Testis (tissue), 3 donors: ENCODE measurements around the gene NCOA6. TPM values are rescaled to one million over a fixed set of nuclear protein-coding genes. Genes with fewer than 3 reads are reported as not detected.
"Not testable (repeated sequence)": the region's sequence is repeated elsewhere in the genome, so short reads cannot be mapped to it uniquely, and the experiment has no call there.

Experiments used
- DNase-seq: peaks from one replicate; pipeline ENCODE4 v3.0.0-alpha.2; 2019
- H3K27ac ChIP-seq, 2 donors: fragments of 200-600 bp; sonication (generic); one replicate each; pipeline ENCODE4 v1.5.1; 2019
- H3K27me3 ChIP-seq: fragments of 200-600 bp; sonication (generic); one replicate; pipeline ENCODE4 v1.5.1; 2019
- H3K36me3 ChIP-seq: fragments of 200-600 bp; sonication (generic); one replicate; pipeline ENCODE4 v1.5.1; 2017; ENCODE audit warnings: low read depth; ENCODE audit errors: missing control alignments
- H3K4me1 ChIP-seq: fragments of 200-600 bp; sonication (generic); one replicate; pipeline ENCODE4 v1.5.1; 2019
- H3K4me3 ChIP-seq, 2 donors: fragments of 200-600 bp; sonication (generic); one replicate each; pipeline ENCODE4 v1.5.1; 2017 to 2019
- H3K9me3 ChIP-seq: fragments of 200-600 bp; sonication (generic); one replicate; pipeline ENCODE4 v1.5.1; 2017
- CTCF ChIP-seq, 3 experiments: fragments of 450-650 bp in 2 of 3; fragments of 200-600 bp in 1 of 3; sonication (generic) in 1 of 3; IDR thresholded peaks; one replicate each; pipeline ENCODE4 v1.5.1; 2016 to 2019; ENCODE audit warnings: antibody characterized with exemption in 3 of 3, mild to moderate bottlenecking in 2 of 3, moderate library complexity in 1 of 3
- POLR2A ChIP-seq: fragments of 450-650 bp; IDR thresholded peaks from one replicate; pipeline ENCODE4 v1.6.1; 2017; ENCODE audit warnings: antibody characterized with exemption, mild to moderate bottlenecking, moderate library complexity
- WGBS, 2 donors: methylation state at CpG; one replicate each; pipeline ENCODE4 v1.1.5; 2018; 5-methylcytosine and 5-hydroxymethylcytosine counted together
- intact Hi-C: fragments of 100-400 bp; cut with DNase I; formaldehyde crosslinking; loops from one replicate; pipeline ENCODE4 v1.15.1; 2023; ENCODE audit warnings: low total_unique reads
- polyA plus RNA-seq: library from polyadenylated mRNA; stranded (reverse); fragments of 350-450 nt; fragmentation: Illumina TruSeq; extraction: RNeasy Lipid Tissue Mini Kit (QIAGEN cat#74804); gene quantifications from one replicate; pipeline ENCODE4 v1.2.3, GENCODE V29; 2014; ENCODE audit warnings: low read depth, low replicate concordance; ENCODE audit not compliant: insufficient read depth
- total RNA-seq, 2 donors: library from RNA; depleted of rRNA; stranded (reverse); fragments of >200 nt; gene quantifications; one replicate each; pipeline ENCODE4 v1.2.3, GENCODE V29; 2016

Gene NCOA6
- total and polyA plus RNA-seq, 3 donors from 2014 or later, result 45.2 to 54.4 (median 48.1) TPM

- Histone ChIP-seq H3K9me3 (no peaks in the 10 kb centered on the region), H3K4me3 (no peak overlapping the region), H3K4me1 (no peaks in the 10 kb centered on the region), H3K27ac (no peak overlapping the region), H3K27me3 (no peaks in the 10 kb centered on the region), H3K36me3 (no peaks in the 10 kb centered on the region)
- WGBS, 2 donors, result 82 to 88% methylated on average over 3 of the region's 3 CpGs
- intact Hi-C loops, result no loop called here
- no peak for DNase-seq
- TF ChIP-seq POLR2A (no peak), CTCF (IDR thresholded peaks at IDR 0.05) (no peak)
These were observed 101.3 kb downstream of the NCOA6 start for GRCh38 chr20:34724172-34724571.

- WGBS, 2 donors, result 88 to 96% methylated on average over 3 of the region's 3 CpGs
- H3K36me3 ChIP-seq, intact Hi-C loops: not testable (repeated sequence)
These were observed 102.9 kb downstream of the NCOA6 start for GRCh38 chr20:34722560-34722959.

GRCh38 chr20:34720266-34720665, 105.2 kb downstream of the NCOA6 start:
- H3K9me3 ChIP-seq, result no peaks in the 10 kb centered on the region
- H3K4me1 ChIP-seq, result no peaks in the 10 kb centered on the region
- H3K27ac ChIP-seq, result no peak overlapping the region
- no peaks in the 10 kb centered on the region for H3K27me3 ChIP-seq
- H3K4me3 ChIP-seq, result no peak overlapping the region
- no peak for DNase-seq
- TF ChIP-seq CTCF (IDR thresholded peaks at IDR 0.05) (no peak), POLR2A (no peak)
- intact Hi-C loops, result no loop called here
- H3K36me3 ChIP-seq, result no peaks in the 10 kb centered on the region
- WGBS, 2 donors, result 65 to 77% methylated on average over 2 of the region's 2 CpGs

More at GRCh38 chr20:34722560-34722959, 102.9 kb downstream of the NCOA6 start:
- not testable (repeated sequence) for H3K27ac ChIP-seq, H3K4me3 ChIP-seq, H3K27me3 ChIP-seq, H3K4me1 ChIP-seq, H3K9me3 ChIP-seq, DNase-seq

- H3K36me3 ChIP-seq, DNase-seq, H3K4me1 ChIP-seq, H3K27ac ChIP-seq, H3K4me3 ChIP-seq, intact Hi-C loops, H3K27me3 ChIP-seq, H3K9me3 ChIP-seq: not testable (repeated sequence)
- WGBS, 2 donors, result 89 to 99% methylated on average over 13 of the region's 13 CpGs
These were observed 106.0 kb downstream of the NCOA6 start for GRCh38 chr20:34719242-34720017.

- TF ChIP-seq POLR2A (no peak), CTCF (IDR thresholded peaks at IDR 0.05) (no peak)
- peaks cover 6% of the 10 kb centered on the region for H3K4me1 ChIP-seq
- H3K9me3 ChIP-seq, result no peaks in the 10 kb centered on the region
- no peaks in the 10 kb centered on the region for H3K36me3 ChIP-seq
- no peak for DNase-seq
- H3K27ac ChIP-seq, result no peak overlapping the region
- intact Hi-C loops, result no loop called here
- H3K27me3 ChIP-seq, result no peaks in the 10 kb centered on the region
- 87 to 90% methylated on average over 9 of the region's 9 CpGs for WGBS, 2 donors
- H3K4me3 ChIP-seq, result no peak overlapping the region
These were observed 108.0 kb downstream of the NCOA6 start for GRCh38 chr20:34717230-34718095.
